Non-pigmented ciliary epithelial cell (primary cell): ENCODE results near the gene CAB39L.
"Not testable (repeated sequence)": the region's sequence is repeated elsewhere in the genome, so short reads cannot be mapped to it uniquely, and the experiment has no call there.

Source experiments
- DNase-seq: peaks from one replicate; pipeline ENCODE4 v3.0.0-alpha.2; 2010; ENCODE audit warnings: low read depth

Gene CAB39L

GRCh38 chr13:49347650-49348385 is 96.0 kb downstream of the CAB39L start:
- no peak for DNase-seq

- DNase-seq = no peak
Measured at GRCh38 chr13:49346460-49346859, 97.4 kb downstream of the CAB39L start.

GRCh38 chr13:49343731-49344130 is 100.1 kb downstream of the CAB39L start:
- DNase-seq = no peak

GRCh38 chr13:49343255-49343654 is 100.6 kb downstream of the CAB39L start:
- DNase-seq = no peak

- DNase-seq = no peak
Measured at GRCh38 chr13:49342454-49342853, 101.4 kb downstream of the CAB39L start.

- no peak for DNase-seq
Measured at GRCh38 chr13:49341941-49342340, 101.9 kb downstream of the CAB39L start.

- no peak for DNase-seq
Measured at GRCh38 chr13:49341517-49341916, 102.3 kb downstream of the CAB39L start.

GRCh38 chr13:49340161-49340560 is 103.7 kb downstream of the CAB39L start:
- no peak for DNase-seq

GRCh38 chr13:49336655-49337054 is 107.2 kb downstream of the CAB39L start:
- no peak for DNase-seq

GRCh38 chr13:49330546-49330864 is 113.4 kb downstream of the CAB39L start:
- DNase-seq = no peak

- no peak for DNase-seq
Measured at GRCh38 chr13:49329831-49330545, 113.9 kb downstream of the CAB39L start.

GRCh38 chr13:49327145-49327544 is 116.7 kb downstream of the CAB39L start:
- not testable (repeated sequence) for DNase-seq

- DNase-seq = no peak
Measured at GRCh38 chr13:49326222-49326917, 117.5 kb downstream of the CAB39L start.

- DNase-seq = no peak
Measured at GRCh38 chr13:49323344-49323743, 120.5 kb downstream of the CAB39L start.

- DNase-seq = no peak
Measured at GRCh38 chr13:49322702-49323101, 121.2 kb downstream of the CAB39L start.

- no peak for DNase-seq
Measured at GRCh38 chr13:49320975-49321374, 122.9 kb downstream of the CAB39L start.

- DNase-seq = no peak
Measured at GRCh38 chr13:49319951-49320350, 123.9 kb downstream of the CAB39L start.

GRCh38 chr13:49319551-49319950 is 124.3 kb downstream of the CAB39L start:
- DNase-seq = no peak

GRCh38 chr13:49315756-49316482 is 127.9 kb downstream of the CAB39L start:
- DNase-seq = no peak

GRCh38 chr13:49315036-49315565 is 128.8 kb downstream of the CAB39L start:
- no peak for DNase-seq

GRCh38 chr13:49314344-49314882 is 129.5 kb downstream of the CAB39L start:
- no peak for DNase-seq

GRCh38 chr13:49311816-49312215 is 132.0 kb downstream of the CAB39L start:
- DNase-seq = no peak
